Measurements from ENCODE around the gene GFOD1. TPM values are rescaled to one million over a fixed set of nuclear protein-coding genes. Genes with fewer than 3 reads are reported as not detected.

The GFOD1 gene
- total and polyA plus RNA-seq, 8 donors = 1.4 to 2.7 (median 2.1) TPM

DNA sequence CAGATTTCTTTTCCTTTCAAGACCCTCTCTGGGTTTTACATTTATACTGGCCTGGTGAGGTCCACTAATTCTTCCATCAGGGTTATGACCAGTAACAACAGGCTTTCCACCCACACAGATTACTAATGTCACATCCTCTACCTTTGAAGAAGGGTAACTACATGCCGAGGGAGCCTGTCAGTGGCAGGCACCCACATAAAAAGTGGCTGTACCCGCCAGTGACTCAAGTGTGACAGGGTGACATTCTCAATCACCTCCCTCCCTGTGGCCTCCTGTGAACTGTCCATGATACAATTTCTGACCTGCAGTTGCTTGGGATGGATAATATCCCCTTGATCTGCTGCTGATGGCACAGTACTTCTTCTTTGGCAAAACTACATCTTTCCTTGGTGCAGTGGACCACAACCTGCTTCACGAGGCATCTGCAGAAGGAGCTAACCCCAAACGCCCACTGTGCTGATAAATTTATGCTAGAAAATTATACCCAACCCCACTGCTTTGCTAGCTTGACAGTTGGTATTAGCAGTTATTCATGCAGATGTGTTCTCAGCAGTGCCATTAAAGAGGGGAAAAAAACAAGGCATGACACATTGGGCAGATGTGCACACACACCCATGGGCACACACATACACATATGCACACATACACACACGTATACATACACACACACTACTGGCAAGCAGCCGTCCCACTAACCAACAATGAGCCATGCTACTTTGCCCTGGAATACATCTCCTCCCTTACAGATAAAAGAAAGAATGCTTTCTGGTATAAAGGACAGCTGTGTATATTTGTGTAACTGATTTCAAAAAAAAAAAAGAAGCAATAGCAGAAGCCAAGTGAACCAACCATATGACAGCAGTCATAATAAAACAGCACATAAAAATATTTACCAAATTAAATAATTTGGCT lies 20.8 kb downstream of the GFOD1 start:
- DNase-seq = no peak
- no peak for FAIRE-seq
- Histone ChIP-seq H3K4me1 (peaks cover 0 to 4% (median 0%) of the 10 kb centered on the region in 3 donors), H3K27ac (peak overlapping the region in 1 of 4 donors; percentile 13), H3K27me3 (no peaks in the 10 kb centered on the region), H3K36me3 (no peaks in the 10 kb centered on the region), H3K4me3 (no peak overlapping the region), H3K9me3 (no peaks in the 10 kb centered on the region)
- peak; percentile 32 to 75 (median 50) for ATAC-seq
- TF ChIP-seq, protein P1, sequence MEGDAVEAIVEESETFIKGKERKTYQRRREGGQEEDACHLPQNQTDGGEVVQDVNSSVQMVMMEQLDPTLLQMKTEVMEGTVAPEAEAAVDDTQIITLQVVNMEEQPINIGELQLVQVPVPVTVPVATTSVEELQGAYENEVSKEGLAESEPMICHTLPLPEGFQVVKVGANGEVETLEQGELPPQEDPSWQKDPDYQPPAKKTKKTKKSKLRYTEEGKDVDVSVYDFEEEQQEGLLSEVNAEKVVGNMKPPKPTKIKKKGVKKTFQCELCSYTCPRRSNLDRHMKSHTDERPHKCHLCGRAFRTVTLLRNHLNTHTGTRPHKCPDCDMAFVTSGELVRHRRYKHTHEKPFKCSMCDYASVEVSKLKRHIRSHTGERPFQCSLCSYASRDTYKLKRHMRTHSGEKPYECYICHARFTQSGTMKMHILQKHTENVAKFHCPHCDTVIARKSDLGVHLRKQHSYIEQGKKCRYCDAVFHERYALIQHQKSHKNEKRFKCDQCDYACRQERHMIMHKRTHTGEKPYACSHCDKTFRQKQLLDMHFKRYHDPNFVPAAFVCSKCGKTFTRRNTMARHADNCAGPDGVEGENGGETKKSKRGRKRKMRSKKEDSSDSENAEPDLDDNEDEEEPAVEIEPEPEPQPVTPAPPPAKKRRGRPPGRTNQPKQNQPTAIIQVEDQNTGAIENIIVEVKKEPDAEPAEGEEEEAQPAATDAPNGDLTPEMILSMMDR (IDR thresholded peaks at IDR 0.05) = no peak
- intact Hi-C loops (cut with DNase I) = no loop called here
- WGBS, 2 donors = 65 to 69% methylated on average over 6 of the region's 6 CpGs

DNA sequence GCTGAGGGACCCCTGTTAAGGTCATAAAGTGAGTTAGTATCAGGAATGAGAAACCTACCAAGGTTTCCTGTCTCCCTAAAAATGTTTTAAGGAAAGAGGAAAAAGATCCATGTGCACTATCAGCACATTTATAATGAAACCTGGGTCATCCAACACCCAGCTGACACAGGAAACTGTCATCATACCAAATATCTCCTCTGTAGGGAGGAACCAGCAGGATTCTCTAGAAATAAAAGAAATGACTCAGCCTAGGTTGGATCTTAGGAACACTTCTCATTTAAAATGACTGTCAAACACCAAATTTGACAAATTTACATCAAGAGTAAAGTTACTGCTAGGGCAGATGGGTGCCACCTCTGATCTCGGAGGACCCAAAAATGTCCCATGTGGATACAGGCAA lies 21.7 kb downstream of the GFOD1 start:
- H3K4me1 ChIP-seq = peaks cover 0 to 4% (median 0%) of the 10 kb centered on the region in 3 donors
- DNase-seq (no peak), ATAC-seq (no peak), FAIRE-seq (no peak)
- H3K9me3 ChIP-seq = no peaks in the 10 kb centered on the region
- TF ChIP-seq, protein P1 (IDR thresholded peaks at IDR 0.05) = no peak
- WGBS, 2 donors = 97 to 100% methylated on average over 1 of the region's 1 CpG
- no peak overlapping the region for H3K27ac ChIP-seq
- no peaks in the 10 kb centered on the region for H3K27me3 ChIP-seq
- intact Hi-C loops (cut with DNase I) = no loop called here
- H3K4me3 ChIP-seq = no peak overlapping the region
- H3K36me3 ChIP-seq = no peaks in the 10 kb centered on the region

DNA sequence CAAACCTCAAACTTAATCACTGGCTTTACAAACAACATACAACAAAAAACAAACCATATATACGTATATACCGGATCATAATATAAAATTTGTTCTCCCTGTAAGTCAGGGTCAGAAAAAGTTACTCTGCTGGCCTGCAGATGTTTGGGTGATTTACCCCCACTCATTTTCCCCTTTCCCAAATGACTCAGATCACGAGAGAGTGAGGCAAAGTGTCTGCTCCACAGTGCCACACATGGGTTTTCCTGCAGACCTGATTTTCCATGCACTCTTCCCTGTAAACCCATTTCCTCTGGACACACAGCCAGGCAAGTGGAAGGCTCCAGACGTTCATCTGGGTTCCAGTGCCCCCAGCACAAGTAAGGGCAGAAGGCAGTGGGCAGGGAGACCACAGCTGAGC lies 23.5 kb downstream of the GFOD1 start:
- no peak for FAIRE-seq
- ATAC-seq = no peak
- DNase-seq = no peak
- Histone ChIP-seq H3K27me3 (no peaks in the 10 kb centered on the region), H3K4me1 (peaks cover 0 to 4% (median 0%) of the 10 kb centered on the region in 3 donors), H3K4me3 (no peak overlapping the region), H3K27ac (no peak overlapping the region), H3K9me3 (no peaks in the 10 kb centered on the region), H3K36me3 (no peaks in the 10 kb centered on the region)
- intact Hi-C loops (cut with DNase I) = no loop called here
- TF ChIP-seq, protein P1 (IDR thresholded peaks at IDR 0.05) = no peak
- WGBS, 2 donors = 75 to 79% methylated on average over 4 of the region's 4 CpGs

DNA sequence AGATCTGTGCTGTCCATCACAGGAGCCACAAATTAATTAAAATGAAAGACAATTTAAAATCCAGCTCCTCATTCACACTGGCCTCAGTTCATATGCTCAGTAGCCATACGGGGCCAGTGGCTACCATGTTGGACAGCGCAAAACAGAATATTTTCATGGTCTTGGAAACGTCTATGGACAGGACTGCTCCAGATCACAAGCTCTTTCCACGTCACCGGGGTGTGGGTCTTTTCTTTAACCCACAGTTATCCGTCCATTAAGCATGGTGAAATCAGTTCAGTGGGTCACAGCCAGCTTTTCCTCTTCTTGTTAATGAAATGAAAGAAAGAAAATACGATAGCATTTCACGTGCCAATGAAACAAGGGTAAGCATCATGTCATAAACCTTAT lies 24.1 kb downstream of the GFOD1 start:
- H3K4me1 ChIP-seq = peaks cover 0 to 4% (median 0%) of the 10 kb centered on the region in 3 donors
- no peaks in the 10 kb centered on the region for H3K36me3 ChIP-seq
- H3K27ac ChIP-seq = no peak overlapping the region
- ATAC-seq (no peak), DNase-seq (no peak), FAIRE-seq (no peak)
- H3K4me3 ChIP-seq = no peak overlapping the region
- TF ChIP-seq, protein P1 (IDR thresholded peaks at IDR 0.05) = no peak
- no peaks in the 10 kb centered on the region for H3K9me3 ChIP-seq
- 86 to 88% methylated on average over 8 of the region's 8 CpGs for WGBS, 2 donors
- no peaks in the 10 kb centered on the region for H3K27me3 ChIP-seq
- intact Hi-C loops (cut with DNase I) = no loop called here
